NCI-H1694 (cell line): Measurements from ENCODE around the gene AFDN.

Source experiments
- DNase-seq: peaks from one replicate; lab custom pipeline; 2025; lab: John Stamatoyannopoulos, UW

AFDN gene

DNA sequence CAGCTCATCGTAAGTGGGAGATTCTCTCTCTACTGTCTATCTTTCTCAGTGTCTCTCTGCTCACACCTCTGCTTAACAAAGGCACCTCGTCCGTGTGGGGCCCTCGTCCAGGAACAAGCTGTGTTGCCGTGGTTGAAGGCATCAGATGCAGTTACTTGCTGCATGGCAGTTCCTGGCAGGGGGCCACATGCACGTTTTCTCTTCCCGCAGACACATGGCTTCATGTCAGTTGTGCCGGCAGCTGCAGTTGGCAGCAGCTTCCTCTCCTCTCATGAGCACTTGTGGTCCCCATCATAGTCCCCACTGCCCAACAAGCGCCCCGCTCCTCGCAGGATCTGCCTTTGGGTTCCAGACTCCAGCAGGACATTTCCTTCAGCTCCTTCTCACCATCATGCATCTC is 7.1 kb upstream of the AFDN start:
- DNase-seq: peak; percentile 57

GRCh38 chr6:167820681-167821080 is 6.0 kb upstream of the AFDN start:
- DNase-seq: no peak

GRCh38 chr6:167824591-167825331 is 1.9 kb upstream of the AFDN start:
- DNase-seq: no peak

GRCh38 chr6:167825332-167826229 is 1.1 kb upstream of the AFDN start:
- no peak for DNase-seq

- DNase-seq: no peak
Observed at GRCh38 chr6:167826230-167826895, 348 bp upstream of the AFDN start.

DNA sequence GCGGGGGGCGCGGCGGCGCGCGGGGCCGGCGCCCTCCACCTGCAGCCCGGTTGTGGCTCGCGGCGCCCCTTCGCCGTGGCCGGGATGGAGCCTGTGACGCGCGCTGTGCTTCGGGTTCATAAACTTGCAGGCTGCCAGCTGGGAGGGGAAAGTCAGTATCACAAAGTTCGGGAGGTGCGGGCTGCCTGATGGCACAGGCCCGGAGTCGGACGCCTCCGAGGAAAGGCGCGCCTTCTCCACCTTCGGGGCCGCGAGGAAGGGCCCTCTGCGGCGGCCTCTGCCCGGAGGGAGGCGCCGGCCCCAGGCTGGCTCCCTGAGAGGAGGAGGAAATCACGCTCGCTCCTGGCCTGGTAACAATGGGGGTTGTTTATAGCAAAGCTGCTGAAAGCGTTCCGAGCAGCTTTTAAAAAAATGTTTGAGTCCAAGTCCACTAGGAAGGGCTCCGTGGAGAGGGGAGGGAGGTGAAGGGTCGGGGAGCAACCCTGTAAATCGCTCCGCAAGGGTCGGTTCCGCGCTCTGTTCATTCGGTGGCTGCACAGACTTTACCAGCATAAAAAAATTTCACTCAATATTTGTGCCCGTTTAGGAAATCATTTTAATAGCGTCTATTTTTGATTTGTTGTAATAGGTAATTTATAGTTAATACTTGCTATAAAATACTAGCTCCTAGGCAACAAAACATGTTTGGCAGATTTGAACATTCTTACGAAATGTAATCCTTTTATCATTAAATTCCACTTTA is 1.0 kb downstream of the AFDN start:
- no peak for DNase-seq

DNA sequence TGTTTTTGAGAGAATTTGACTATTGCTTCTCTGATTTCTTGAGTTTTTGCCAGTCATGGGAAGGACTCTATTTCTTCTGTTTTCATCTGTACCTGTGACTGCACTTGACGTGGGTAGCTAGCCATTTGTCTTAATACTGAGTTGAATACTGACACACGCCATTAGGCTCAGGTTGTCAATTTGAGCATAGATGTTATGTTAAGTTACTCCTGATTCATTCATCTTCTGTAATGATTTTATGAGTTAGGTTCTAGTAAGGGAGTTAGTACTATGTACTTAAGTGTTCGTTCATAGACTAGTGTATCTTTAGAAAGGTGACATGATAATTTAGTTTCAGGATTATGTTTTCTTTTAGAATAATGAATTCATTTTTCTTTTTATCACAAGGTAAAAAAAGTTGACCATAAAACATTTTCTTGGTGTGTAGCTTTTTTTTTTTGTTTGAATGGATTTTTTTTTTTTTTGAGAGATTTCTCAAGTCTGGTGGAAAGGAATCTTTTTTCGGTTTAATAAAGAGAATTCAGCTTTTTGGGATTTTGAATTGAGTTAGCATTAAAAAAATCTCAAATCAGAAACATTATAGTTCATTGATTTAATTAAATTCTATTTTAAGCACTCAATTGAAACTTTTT is 1.7 kb downstream of the AFDN start:
- DNase-seq: no peak

GRCh38 chr6:167829513-167829912 is 2.8 kb downstream of the AFDN start:
- DNase-seq: no peak

DNA sequence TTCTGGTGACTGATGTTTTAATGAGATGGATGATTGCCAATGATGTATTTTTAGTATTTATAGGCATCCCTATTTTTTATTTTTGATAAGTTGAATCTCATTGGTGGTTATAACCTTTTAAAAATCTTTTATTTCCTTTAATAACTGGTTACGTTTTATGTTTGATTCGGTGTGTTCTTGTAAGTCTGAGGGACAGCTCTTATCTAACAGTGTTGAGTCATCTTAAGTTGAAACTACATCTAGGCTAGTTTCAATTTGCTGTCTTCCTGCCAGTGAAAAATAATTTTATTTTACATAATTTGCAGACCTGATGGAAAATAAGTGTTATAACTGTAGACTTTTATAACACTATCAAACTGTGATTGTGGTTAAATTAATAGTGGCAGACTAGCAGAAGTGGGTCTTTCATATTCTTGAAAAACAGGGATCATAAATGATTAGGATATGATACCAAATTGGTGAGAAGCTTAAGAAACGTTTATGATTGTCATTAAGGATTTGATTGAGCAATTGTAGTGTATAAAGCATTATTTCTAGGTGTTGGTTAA is 4.6 kb downstream of the AFDN start:
- DNase-seq: no peak

DNA sequence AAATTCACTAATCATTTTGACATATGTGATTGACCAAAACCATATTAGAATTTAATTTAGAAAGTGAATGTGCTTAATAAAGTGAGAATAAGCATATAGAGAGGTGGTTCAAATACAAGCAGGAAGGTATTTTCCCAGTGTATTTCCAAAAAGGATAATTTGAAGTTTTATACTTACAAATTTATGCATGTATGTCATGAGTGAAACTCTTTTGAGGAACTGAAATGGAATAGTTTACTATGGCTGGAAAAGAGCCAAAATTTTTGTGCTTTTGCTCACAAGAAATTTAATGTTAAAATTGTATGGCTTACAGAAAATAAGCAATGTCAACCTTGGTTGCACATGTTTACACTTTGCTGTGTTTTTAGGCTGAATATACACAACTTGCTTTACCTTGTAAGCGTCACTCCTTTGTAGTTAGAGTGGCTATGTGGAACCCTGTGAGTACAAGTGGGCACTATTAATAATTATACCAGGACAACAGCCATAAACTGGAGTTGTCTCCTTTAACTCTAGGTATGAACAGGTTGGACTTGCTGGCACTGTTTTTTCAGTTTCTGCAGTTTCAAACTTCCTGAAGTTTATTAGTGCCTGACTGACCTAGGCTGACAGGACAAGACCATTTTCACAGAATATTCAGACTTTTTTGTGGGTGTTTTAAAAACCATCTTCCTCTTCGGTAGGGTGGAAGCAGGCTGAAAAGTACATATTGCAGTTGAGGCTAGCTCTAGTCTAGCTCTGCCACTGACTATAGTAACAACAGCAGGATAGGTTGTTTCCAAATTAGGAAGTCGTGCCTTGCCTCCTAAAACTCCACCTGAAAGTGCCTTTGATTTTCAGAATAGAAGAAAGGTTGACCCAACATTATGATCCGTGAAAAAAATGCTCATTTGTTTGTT is 6.0 kb downstream of the AFDN start:
- DNase-seq: no peak

- no peak for DNase-seq
Observed at GRCh38 chr6:167833396-167833763, 6.7 kb downstream of the AFDN start.

GRCh38 chr6:167835260-167835659 is 8.5 kb downstream of the AFDN start:
- no peak for DNase-seq

DNA sequence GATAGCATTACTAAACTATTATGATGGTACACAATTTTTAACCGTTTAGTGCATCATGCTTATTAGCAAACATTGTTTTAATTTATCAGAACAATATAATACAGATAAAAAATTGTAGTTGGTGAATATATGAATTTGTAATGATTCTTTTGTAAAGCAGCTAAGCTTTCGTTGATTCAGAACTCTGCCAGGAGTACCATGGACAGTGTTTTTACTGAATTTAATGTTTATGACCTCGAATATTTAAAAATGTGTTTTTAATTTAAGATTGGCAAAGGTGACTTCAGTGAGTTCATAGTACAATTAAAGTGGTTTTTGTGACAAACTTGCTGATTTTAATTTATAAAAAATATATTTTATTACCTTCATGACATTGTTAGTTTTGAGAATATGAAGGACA is 10.0 kb downstream of the AFDN start:
- no peak for DNase-seq

GRCh38 chr6:167838207-167838748 is 11.6 kb downstream of the AFDN start:
- DNase-seq: no peak

DNA sequence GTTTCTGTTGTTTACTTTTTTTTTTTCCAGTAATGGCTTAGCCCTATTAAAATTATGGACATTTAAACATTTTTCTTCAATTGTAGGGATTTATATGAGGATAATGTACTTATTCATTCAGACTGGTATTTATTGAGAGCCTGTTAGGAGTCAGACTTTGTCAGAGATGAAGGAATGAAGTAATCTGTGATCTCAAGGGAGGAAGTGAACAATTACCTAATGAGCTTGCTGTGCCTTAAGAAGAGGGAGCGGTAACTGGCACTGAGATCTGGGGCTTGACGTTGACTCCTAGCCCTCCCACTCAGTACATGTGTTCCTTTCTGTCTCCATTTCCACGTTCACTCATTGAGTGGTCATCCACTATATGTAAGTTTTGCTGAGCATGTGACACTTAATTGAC is 12.6 kb downstream of the AFDN start:
- DNase-seq: no peak

DNA sequence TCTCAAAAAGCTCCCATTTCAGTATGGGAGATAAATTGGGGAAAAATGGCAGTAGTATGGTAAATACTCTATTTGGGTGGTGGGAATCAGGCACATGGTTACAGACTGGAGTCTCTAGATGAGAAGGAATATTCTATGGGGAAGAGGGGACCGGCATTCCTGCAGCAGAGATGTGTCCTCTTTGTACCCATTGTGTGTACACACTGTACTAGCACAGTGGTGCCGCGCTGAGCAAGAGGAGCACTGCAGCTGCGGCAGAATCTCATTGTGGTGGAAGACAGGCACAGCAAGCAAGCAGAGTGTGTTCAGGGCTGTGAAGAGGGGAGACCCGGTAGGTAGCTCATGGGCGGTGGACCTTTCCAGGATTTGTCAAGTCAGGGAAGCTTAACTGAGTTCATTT is 13.0 kb downstream of the AFDN start:
- no peak for DNase-seq

DNA sequence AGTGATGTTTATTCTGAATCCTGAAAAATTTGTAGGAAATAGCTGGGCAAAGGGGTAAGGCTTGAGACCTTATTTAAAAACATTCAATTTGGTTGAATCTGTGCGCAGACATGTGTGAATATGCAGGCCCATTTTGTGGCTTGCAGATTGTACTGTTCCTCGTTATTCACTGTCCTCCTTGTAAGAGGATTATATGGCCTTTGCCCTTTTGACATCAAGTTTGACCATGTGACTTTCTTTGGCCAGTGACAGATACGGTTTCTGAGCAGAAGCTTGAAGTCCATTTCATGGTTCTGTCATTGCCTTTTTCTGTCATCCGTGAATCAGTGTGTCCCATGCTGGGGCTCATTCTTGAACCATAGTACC is 13.4 kb downstream of the AFDN start:
- no peak for DNase-seq

DNA sequence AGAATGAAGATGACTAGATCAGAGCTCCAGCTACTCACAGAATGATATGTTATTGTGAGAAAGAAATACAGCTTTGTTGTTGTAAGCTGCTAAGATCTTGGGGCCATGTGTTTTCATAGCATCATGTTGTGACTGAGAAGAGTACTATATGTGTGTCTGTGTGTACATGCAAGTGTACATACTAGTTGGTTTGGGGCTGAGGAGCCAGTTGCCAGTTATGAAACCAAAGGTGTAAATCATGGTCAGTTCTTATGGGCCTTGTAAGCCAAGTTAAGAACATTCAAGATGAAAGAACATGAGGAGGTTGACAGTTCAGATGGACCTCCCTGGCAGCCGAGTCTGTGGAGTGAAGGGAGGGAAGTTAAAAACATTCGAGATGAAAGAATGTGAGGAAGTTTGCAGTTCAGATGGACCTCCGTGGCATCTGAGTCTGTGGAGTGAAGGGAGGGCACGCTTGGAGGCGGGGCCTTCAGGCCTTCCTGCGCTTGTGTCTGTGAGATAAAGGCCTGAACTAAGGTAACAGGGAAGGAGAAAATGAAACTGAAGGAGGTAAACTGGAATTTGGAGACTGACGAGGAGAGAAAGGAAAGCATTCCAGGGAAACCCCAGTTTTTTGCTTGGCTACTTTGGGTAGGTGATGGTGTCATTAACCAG is 13.9 kb downstream of the AFDN start:
- no peak for DNase-seq

DNA sequence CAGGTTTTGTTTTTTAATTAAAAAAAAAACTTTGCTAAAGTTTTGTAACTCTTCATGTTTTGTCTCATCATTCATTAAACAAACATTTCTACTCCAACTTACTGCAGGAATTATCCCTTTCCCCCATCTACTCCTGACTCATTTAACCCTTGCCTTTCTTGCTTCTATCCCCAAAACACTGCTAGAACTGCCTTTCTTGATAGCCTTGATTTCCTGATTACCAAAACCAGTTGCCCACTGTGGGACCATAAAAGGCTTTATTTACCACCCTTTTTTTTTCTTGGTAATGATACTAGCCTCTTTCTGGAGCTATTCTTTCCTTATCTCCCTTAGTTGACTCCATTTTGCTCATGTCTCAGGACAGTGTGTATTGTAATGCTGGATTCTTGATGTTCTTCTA is 15.3 kb downstream of the AFDN start:
- no peak for DNase-seq

DNA sequence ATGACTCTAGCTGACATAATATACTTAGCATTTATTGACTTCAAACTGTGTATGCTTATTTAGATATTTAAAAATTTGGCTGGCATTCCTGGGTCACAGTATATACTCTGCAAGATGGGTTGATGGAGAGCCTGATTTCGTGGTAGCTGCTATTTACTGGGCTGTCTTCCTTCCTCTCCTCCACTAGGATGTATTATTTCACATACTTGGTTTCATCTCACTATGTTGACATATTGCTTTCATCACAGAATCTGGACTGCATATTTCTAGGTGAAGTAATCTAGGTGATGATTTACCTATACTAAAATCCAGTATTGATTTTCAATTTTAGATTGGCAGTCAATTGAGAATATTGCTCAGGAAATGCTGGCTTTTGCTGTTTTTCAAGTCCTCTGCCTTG is 15.7 kb downstream of the AFDN start:
- no peak for DNase-seq
